SK-N-SH (cell line): ENCODE data around the gene ARID1A. TPM values are rescaled to one million over a fixed set of nuclear protein-coding genes. Genes with fewer than 3 reads are reported as not detected.

ENCODE experiments used
- CTCF ChIA-PET: fragments of 300-600, 350-600 bp; formaldehyde crosslinking; extraction: SDS; loops from one replicate; lab custom pipeline; 2021; lab: Yijun Ruan, JAX
- POLR2A ChIA-PET: fragments of 350-600 bp; sonication (Branson Sonifier 250); formaldehyde crosslinking; extraction: SDS; loops from one replicate; lab custom pipeline; 2020; ENCODE audit warnings: antibody characterized with exemption, inconsistent platforms; lab: Yijun Ruan, JAX
- DNase-seq: peaks from one replicate; pipeline ENCODE4 v3.0.0; 2012
- H2AFZ ChIP-seq: fragments of 200-600 bp; sonication (generic); 2 replicates; pipeline ENCODE4 v1.8.1; 2016; ENCODE audit warnings: antibody characterized with exemption, mild to moderate bottlenecking, low read depth
- H3F3A ChIP-seq: fragments of 200-600 bp; sonication (generic); replicated peaks from 2 replicates; pipeline ENCODE3; 2016; ENCODE audit warnings: antibody characterized with exemption, mild to moderate bottlenecking; ENCODE audit not compliant: insufficient read depth
- H3K27ac ChIP-seq, 2 experiments: fragments of 200-500 bp in 1 of 2; fragments of 200-600 bp in 1 of 2; sonication (Bioruptor generic) in 1 of 2; sonication (generic), shearing (Covaris generic) in 1 of 2; 2 replicates each; pipeline versions ENCODE4 v1.5.1 to v1.6.1; 2014 to 2016; ENCODE audit warnings: low read depth in 2 of 2, inconsistent platforms in 1 of 2, low read length in 1 of 2, mild to moderate bottlenecking in 1 of 2, mixed read lengths in 1 of 2
- H3K27me3 ChIP-seq: fragments of 200-600 bp; sonication (generic), shearing (Covaris generic); 2 replicates; pipeline ENCODE4 v1.6.1; 2016; ENCODE audit warnings: mixed run types; ENCODE audit not compliant: insufficient read depth
- H3K36me3 ChIP-seq, 2 experiments: fragments of 200-500 bp in 1 of 2; fragments of 200-600 bp in 1 of 2; sonication (Bioruptor generic) in 1 of 2; sonication (generic) in 1 of 2; replicated peaks in 1 of 2; 2 replicates each; pipeline versions ENCODE3 to v1.5.1; 2014 to 2016; ENCODE audit warnings: low read length in 1 of 2, mild to moderate bottlenecking in 1 of 2; ENCODE audit not compliant: insufficient read depth in 2 of 2, control insufficient read depth in 1 of 2
- H3K4me1 ChIP-seq, 2 experiments: fragments of 200-500 bp in 1 of 2; fragments of 200-600 bp in 1 of 2; sonication (Bioruptor generic) in 1 of 2; sonication (generic), shearing (Covaris generic) in 1 of 2; 2 replicates each; pipeline versions ENCODE4 v1.5.1 to v1.6.1; 2014 to 2016; ENCODE audit warnings: low read depth in 1 of 2, low read length in 1 of 2, mixed run types in 1 of 2; ENCODE audit not compliant: insufficient read depth in 2 of 2, control insufficient read depth in 1 of 2
- H3K4me2 ChIP-seq: fragments of 200-600 bp; sonication (generic), shearing (Covaris generic); 2 replicates; pipeline ENCODE4 v1.6.1; 2017; ENCODE audit warnings: mixed run types
- H3K4me3 ChIP-seq, 2 experiments: fragments of 200-500 bp in 1 of 2; fragments of 200-600 bp in 1 of 2; sonication (Bioruptor generic) in 1 of 2; sonication (generic), shearing (Covaris generic) in 1 of 2; 2 replicates each; pipeline versions ENCODE4 v1.5.1 to v1.8.1; 2014 to 2016; ENCODE audit warnings: low read depth in 2 of 2, inconsistent platforms in 1 of 2, low read length in 1 of 2, mild to moderate bottlenecking in 1 of 2, mixed read lengths in 1 of 2, moderate library complexity in 1 of 2
- H3K79me2 ChIP-seq: fragments of 200-600 bp; sonication (generic); 2 replicates; pipeline ENCODE4 v1.8.1; 2017; ENCODE audit warnings: mild to moderate bottlenecking; ENCODE audit not compliant: insufficient read depth
- H3K9ac ChIP-seq: fragments of 200-600 bp; sonication (generic); 2 replicates; pipeline ENCODE4 v1.6.1; 2017; ENCODE audit warnings: mixed run types
- H3K9me2 ChIP-seq: fragments of 200-600 bp; sonication (generic); 2 replicates; pipeline ENCODE4 v1.6.1; 2017; ENCODE audit warnings: mixed run types
- H3K9me3 ChIP-seq: fragments of 200-600 bp; sonication (generic); 2 replicates; pipeline ENCODE4 v1.6.1; 2017; ENCODE audit warnings: mixed run types, mild to moderate bottlenecking, moderate library complexity
- H4K20me1 ChIP-seq: fragments of 200-600 bp; sonication (generic); 2 replicates; pipeline ENCODE4 v1.6.1; 2017; ENCODE audit warnings: mild to moderate bottlenecking, mixed run types; ENCODE audit not compliant: insufficient read depth
- ELF1 ChIP-seq: IDR thresholded peaks from 2 replicates; pipeline ENCODE4 v1.4.0; 2012
- EP300 ChIP-seq, 2 experiments: IDR thresholded peaks; 2 replicates each; pipeline versions ENCODE4 v1.4.0 to v1.6.1; 2012; ENCODE audit warnings: borderline replicate concordance in 1 of 2, low read depth in 1 of 2, low read length in 1 of 2
- EZH2phosphoT487 ChIP-seq: fragments of 200-600 bp; sonication (generic); IDR thresholded peaks from 2 replicates; pipeline ENCODE4 v1.6.1; 2017; ENCODE audit warnings: low read depth, mixed run types, mild to moderate bottlenecking, antibody characterized with exemption, moderate library complexity, borderline replicate concordance
- FOSL2 ChIP-seq: IDR thresholded peaks from 2 replicates; pipeline ENCODE4 v1.4.0; 2012; ENCODE audit warnings: low read depth, mild to moderate bottlenecking, moderate library complexity, borderline replicate concordance
- JUND ChIP-seq: IDR thresholded peaks from 2 replicates; pipeline ENCODE4 v1.4.0; 2012
- NFIC ChIP-seq: IDR thresholded peaks from 2 replicates; pipeline ENCODE4 v1.4.0; 2012; ENCODE audit warnings: borderline replicate concordance
- RFX5 ChIP-seq: IDR thresholded peaks from 2 replicates; pipeline ENCODE4 v1.6.1; 2012; ENCODE audit warnings: mild to moderate bottlenecking, improper control_type of control experiment, low read length
- RXRA ChIP-seq: IDR thresholded peaks from 2 replicates; pipeline ENCODE4 v1.4.0; 2012; ENCODE audit warnings: low read depth, mild to moderate bottlenecking, borderline replicate concordance
- SIN3A ChIP-seq: IDR thresholded peaks from 2 replicates; pipeline ENCODE4 v1.6.1; 2012; ENCODE audit warnings: low read depth, mild to moderate bottlenecking, low read length, moderate library complexity, borderline replicate concordance
- SMC3 ChIP-seq: IDR thresholded peaks from 2 replicates; pipeline ENCODE4 v1.6.1; 2012; ENCODE audit warnings: low read depth, low read length, improper control_type of control experiment
- TCF12 ChIP-seq: IDR thresholded peaks from 2 replicates; pipeline ENCODE4 v1.4.0; 2012
- TEAD4 ChIP-seq: IDR thresholded peaks from 2 replicates; pipeline ENCODE4 v1.4.0; 2012; ENCODE audit warnings: mild to moderate bottlenecking, borderline replicate concordance; ENCODE audit not compliant: insufficient read depth
- WGBS: methylation state at CpG from one replicate; pipeline ENCODE4 v1.1.6; 2017; ENCODE audit warnings: low lambda C conversion rate; 5-methylcytosine and 5-hydroxymethylcytosine counted together
- polyA plus RNA-seq, 3 experiments: library from polyadenylated mRNA; depleted of rRNA; stranded (reverse); fragments of >200 nt; gene quantifications; 2 replicates each; pipeline ENCODE4 v1.2.3, GENCODE V29; 2012
- TF ChIP-seq, protein P1 (sequence below): IDR thresholded peaks from 2 replicates; pipeline ENCODE4 v1.4.0; 2012; ENCODE audit warnings: low read depth, borderline replicate concordance
- TF ChIP-seq, protein P2 (sequence below): IDR thresholded peaks from 2 replicates; pipeline ENCODE4 v1.4.0; 2012; ENCODE audit warnings: low read depth
- TF ChIP-seq, protein P3 (sequence below): fragments of 200-600 bp; sonication (generic); IDR thresholded peaks from 2 replicates; pipeline ENCODE4 v1.6.1; 2017; ENCODE audit warnings: antibody characterized with exemption, mild to moderate bottlenecking, moderate library complexity

The ARID1A gene
- polyA plus RNA-seq, 1 of the 3 experiments (the other 2 are of a cell fraction), result 26.5 TPM

DNA sequence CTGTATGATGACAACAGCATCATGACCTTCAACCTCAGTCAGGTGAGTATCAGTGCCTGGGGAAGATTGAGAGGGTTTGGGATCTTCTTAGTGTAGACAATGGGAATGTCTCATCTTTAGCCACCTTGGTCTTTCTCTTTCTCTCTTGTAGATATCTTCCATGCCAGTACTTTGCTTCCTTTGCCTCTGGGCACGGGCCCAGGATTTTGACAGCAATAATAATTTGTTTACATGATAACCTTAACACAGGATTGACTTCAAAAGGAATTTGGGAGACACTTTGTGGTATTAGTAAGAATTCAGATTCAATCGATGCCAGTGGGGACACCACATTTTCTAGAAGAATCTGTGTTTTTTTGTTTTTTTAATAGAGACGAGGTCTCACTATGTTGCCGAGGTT lies 79.9 kb downstream of the ARID1A start:
- Histone ChIP-seq H3K9me2 (no peaks in the 10 kb centered on the region), H3K4me3 (no peak overlapping the region), H3K4me1 (peaks cover 7 to 24% of the 10 kb centered on the region in 2 experiments; a peak in 3 of 4 replicates), H3K36me3 (peaks cover 68 to 78% of the 10 kb centered on the region in 2 experiments)
- WGBS, result 89% methylated on average over 4 of the region's 4 CpGs
- no peak for TF ChIP-seq EP300 (IDR thresholded peaks at IDR 0.05; ENCODE audit: borderline replicate concordance in 1 of 2, low read depth in 1 of 2, low read length in 1 of 2)
- TF ChIP-seq EZH2phosphoT487, result no peak
- TF ChIP-seq, protein P1, sequence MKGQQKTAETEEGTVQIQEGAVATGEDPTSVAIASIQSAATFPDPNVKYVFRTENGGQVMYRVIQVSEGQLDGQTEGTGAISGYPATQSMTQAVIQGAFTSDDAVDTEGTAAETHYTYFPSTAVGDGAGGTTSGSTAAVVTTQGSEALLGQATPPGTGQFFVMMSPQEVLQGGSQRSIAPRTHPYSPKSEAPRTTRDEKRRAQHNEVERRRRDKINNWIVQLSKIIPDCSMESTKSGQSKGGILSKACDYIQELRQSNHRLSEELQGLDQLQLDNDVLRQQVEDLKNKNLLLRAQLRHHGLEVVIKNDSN, result no peak
- no peak for TF ChIP-seq SIN3A
- no peak for TF ChIP-seq FOSL2
- TF ChIP-seq RFX5, result no peak
- no peak for TF ChIP-seq SMC3
- no peak for TF ChIP-seq TCF12
- no peak for TF ChIP-seq JUND
- no peak for TF ChIP-seq RXRA
- TF ChIP-seq TEAD4, result no peak
- TF ChIP-seq, protein P2, sequence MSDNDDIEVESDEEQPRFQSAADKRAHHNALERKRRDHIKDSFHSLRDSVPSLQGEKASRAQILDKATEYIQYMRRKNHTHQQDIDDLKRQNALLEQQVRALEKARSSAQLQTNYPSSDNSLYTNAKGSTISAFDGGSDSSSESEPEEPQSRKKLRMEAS, result no peak
- TF ChIP-seq, all 33 proteins: peak for 0
- Histone ChIP-seq H3K27ac (no peak overlapping the region), H3K27me3 (no peaks in the 10 kb centered on the region), H3F3A (peaks cover 27% of the 10 kb centered on the region), H3K4me2 (no peak overlapping the region), H3K9me3 (no peaks in the 10 kb centered on the region), H4K20me1 (peaks cover 18% of the 10 kb centered on the region), H3K9ac (no peak overlapping the region), H2AFZ (no peak overlapping the region), H3K79me2 (peaks cover 72% of the 10 kb centered on the region)
- no peak for DNase-seq
- ChIA-PET CTCF (interaction anchor here (0.9 kb wide), 1 partner anchor 173 kb away, joined by 3 read pairs; no protein-coding TSS in a partner anchor), POLR2A (no interaction called here)

DNA sequence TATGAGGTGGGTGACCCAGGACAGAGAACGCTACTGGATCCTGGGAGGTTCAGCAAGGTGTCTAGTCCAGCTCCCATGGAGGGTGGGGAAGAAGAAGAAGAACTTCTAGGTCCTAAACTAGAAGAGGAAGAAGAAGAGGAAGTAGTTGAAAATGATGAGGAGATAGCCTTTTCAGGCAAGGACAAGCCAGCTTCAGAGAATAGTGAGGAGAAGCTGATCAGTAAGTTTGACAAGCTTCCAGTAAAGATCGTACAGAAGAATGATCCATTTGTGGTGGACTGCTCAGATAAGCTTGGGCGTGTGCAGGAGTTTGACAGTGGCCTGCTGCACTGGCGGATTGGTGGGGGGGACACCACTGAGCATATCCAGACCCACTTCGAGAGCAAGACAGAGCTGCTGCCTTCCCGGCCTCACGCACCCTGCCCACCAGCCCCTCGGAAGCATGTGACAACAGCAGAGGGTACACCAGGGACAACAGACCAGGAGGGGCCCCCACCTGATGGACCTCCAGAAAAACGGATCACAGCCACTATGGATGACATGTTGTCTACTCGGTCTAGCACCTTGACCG lies 83.4 kb downstream of the ARID1A start:
- H3K9me2 ChIP-seq, result no peaks in the 10 kb centered on the region
- WGBS, result 94% methylated on average over 7 of the region's 11 CpGs
- DNase-seq, result no peak
- H3K79me2 ChIP-seq, result peaks cover 75% of the 10 kb centered on the region
- peaks cover 6% of the 10 kb centered on the region for H3F3A ChIP-seq
- TF ChIP-seq NFIC (no peak), SMC3 (no peak), ELF1 (no peak)
- TF ChIP-seq, protein P3, sequence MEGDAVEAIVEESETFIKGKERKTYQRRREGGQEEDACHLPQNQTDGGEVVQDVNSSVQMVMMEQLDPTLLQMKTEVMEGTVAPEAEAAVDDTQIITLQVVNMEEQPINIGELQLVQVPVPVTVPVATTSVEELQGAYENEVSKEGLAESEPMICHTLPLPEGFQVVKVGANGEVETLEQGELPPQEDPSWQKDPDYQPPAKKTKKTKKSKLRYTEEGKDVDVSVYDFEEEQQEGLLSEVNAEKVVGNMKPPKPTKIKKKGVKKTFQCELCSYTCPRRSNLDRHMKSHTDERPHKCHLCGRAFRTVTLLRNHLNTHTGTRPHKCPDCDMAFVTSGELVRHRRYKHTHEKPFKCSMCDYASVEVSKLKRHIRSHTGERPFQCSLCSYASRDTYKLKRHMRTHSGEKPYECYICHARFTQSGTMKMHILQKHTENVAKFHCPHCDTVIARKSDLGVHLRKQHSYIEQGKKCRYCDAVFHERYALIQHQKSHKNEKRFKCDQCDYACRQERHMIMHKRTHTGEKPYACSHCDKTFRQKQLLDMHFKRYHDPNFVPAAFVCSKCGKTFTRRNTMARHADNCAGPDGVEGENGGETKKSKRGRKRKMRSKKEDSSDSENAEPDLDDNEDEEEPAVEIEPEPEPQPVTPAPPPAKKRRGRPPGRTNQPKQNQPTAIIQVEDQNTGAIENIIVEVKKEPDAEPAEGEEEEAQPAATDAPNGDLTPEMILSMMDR, result no peak
- TF ChIP-seq, all 33 proteins: peak for 0
- H3K27ac ChIP-seq, result no peak overlapping the region
- no peak overlapping the region for H3K4me3 ChIP-seq
- H4K20me1 ChIP-seq, result peaks cover 4% of the 10 kb centered on the region; the same call in 1 of the 2 replicates
- peaks cover 4 to 10% of the 10 kb centered on the region in 2 experiments; a peak in 3 of 4 replicates for H3K4me1 ChIP-seq
- ChIA-PET CTCF (interaction anchor here (0.8 to 2.2 kb wide), 4 partner anchors 9 to 177 kb away, joined by 3 to 7 read pairs (median 5); partner anchors contain the start of gene PIGV), POLR2A (no interaction called here)
- no peak overlapping the region for H2AFZ ChIP-seq
- H3K27me3 ChIP-seq, result no peaks in the 10 kb centered on the region
- H3K9me3 ChIP-seq, result no peaks in the 10 kb centered on the region
- no peak overlapping the region for H3K9ac ChIP-seq
- H3K4me2 ChIP-seq, result no peak overlapping the region
- peaks cover 66 to 84% of the 10 kb centered on the region in 2 experiments for H3K36me3 ChIP-seq
